Gastrocnemius medialis (tissue), 4 donors: ENCODE results near the gene MAGEA12.
"Not testable (repeated sequence)": the region's sequence is repeated elsewhere in the genome, so short reads cannot be mapped to it uniquely, and the experiment has no call there.

Experiments
- CTCF ChIP-seq, 5 experiments: fragments of 450-650 bp in 3 of 5; fragments of 200-600 bp in 2 of 5; sonication (generic) in 2 of 5; IDR thresholded peaks in 4 of 5; conservative IDR thresholded peaks in 1 of 5; 1 replicate in 4 of 5; 2 replicates in 1 of 5; pipeline ENCODE4 v1.5.1; 2016 to 2019; ENCODE audit warnings: antibody characterized with exemption in 5 of 5, mild to moderate bottlenecking in 3 of 5, moderate library complexity in 3 of 5
- POLR2A ChIP-seq, 2 donors: fragments of 450-650 bp; IDR thresholded peaks; one replicate each; pipeline ENCODE4 v1.6.1; 2017; ENCODE audit warnings: antibody characterized with exemption in 2 of 2, mild to moderate bottlenecking in 2 of 2, moderate library complexity in 2 of 2

GRCh38 chrX:152706500-152706899 is 27.1 kb upstream of the MAGEA12 start:
- TF ChIP-seq POLR2A (IDR thresholded peaks at IDR 0.05); CTCF (IDR thresholded peaks at IDR 0.05 in 4 of 5, conservative IDR thresholded peaks at IDR 0.05 in 1 of 5): not testable (repeated sequence)
